ENCODE measurements around the gene RELN.
"Not testable (repeated sequence)": the region's sequence is repeated elsewhere in the genome, so short reads cannot be mapped to it uniquely, and the experiment has no call there.

RELN gene

DNA sequence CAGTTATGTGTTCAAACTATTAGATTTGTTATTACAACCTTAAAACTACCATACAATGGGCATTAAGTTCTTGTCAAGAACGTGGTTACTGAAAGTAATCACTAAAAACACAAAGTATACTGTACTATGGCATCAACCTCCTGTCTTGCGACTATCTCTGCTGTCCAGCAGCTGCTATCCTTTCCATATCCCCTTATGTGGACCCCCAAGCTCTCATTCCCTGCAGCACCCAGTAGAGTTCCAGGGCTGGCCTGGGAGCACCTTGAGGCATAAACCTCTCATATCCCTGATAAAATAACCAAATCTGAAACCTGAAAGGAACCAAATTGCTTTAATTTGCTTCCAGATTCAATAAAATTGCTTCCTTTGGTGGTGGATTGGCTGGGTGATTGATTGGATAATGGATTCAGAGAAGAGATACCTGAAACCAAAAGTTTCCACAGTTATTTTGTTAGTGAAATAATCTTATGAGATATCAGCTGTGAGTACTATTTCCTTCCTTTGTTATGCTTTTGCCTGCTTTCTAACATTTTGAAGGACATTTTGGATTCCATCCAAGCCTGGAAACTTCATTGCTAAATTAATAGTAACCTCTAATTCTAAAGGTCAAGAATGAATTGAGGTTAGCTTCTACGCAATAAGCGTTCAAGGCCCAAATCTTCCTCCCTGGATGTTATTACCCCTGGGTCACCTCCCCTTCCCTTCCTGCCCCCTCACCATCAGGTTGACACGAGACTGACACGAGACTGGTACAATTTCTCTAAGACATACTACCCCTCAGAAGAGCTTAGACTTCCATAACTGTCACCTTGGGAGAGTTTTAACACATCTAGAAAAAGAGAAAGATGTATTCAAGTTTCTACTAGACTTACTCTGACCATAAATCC is 48.8 kb downstream of the RELN start:
- DNase-seq, result no peak

GRCh38 chr7:103937680-103938079 is 51.8 kb downstream of the RELN start:
- DNase-seq, result no peak

GRCh38 chr7:103936558-103936957 is 52.9 kb downstream of the RELN start:
- DNase-seq, result no peak

DNA sequence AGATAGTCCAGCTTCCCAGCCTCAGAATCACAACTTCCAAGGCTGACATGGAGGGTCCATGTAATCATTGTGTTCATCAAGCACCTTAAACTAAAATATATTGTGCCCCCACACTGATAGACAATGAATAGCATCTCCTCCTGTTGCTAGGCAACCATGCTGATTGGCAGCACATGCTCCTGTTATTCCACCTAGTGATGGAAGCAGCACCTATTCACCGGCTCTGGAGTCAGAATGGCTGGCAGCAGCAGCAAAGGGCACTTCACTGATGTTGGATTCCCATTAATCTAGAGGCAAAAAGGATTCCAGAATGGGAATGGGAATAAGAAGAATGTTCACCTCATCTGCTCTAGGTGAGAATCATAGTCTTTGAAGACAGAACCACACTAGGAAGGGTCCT is 55.0 kb downstream of the RELN start:
- no peak for DNase-seq

DNA sequence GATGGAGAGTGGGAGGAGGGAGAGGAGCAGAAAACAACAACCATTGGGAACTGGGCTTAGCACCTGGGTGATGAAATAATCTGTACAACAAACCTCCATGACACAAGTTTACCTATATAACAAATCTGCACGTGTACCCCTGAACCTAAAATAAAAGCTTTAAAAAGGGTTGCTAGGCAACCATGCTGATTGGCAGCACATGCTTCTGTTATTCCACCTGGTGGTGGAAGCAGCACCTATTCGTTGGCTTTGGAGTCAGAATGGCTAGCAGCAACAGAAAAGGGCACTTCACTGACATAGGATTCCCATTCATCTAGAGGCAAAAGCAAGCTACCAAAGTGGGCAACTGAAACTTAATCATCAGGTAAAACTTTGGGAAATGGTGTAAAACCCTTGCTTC is 57.1 kb downstream of the RELN start:
- no peak for DNase-seq

GRCh38 chr7:103929901-103930311 is 59.6 kb downstream of the RELN start:
- no peak for DNase-seq

- no peak for DNase-seq
These were observed 60.9 kb downstream of the RELN start for GRCh38 chr7:103928581-103928980.

DNA sequence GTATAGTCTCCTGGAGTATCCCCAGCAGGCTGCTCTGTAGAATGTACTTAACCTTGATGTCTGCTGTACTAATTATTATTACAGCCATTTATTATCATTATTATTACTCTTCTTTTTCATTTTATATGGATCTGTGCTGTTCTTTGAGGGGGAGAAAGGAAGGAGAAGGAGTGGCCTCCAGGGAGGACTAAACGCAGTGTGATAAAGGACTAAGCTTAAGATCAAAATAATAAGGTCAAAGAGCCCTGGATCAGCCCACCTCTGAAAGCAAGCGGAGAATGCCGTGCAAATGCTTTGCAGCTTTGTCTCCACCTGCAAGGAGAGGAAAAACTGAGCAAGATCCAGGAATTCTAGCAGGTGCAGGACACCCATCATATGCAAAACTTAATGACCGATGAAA is 65.3 kb downstream of the RELN start:
- DNase-seq, result no peak

- DNase-seq, result no peak
These were observed 67.1 kb downstream of the RELN start for GRCh38 chr7:103922407-103922806.

DNA sequence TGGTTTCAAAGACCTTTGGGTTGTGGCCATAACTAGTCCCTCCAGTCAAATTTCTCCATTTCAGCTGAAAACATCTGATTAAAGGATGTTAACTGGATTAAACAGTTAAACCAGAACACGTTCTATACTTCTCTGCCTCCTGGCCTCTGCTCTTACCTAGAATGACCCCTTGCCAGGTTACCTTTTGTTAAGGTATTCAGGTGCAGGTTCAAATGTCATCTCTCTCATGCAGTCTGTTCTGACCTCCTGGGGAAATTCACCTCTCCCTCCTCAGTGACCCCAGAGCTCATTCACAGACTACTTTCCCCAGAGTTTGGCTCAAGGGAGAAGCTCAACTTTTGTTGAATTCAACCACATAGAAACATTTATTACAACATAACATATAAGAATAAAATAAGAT is 67.8 kb downstream of the RELN start:
- DNase-seq, result no peak

- DNase-seq, result no peak
These were observed 70.1 kb downstream of the RELN start for GRCh38 chr7:103919272-103919868.

- no peak for DNase-seq
These were observed 70.7 kb downstream of the RELN start for GRCh38 chr7:103918631-103919271.

GRCh38 chr7:103915680-103916357 is 73.6 kb downstream of the RELN start:
- DNase-seq, result no peak

DNA sequence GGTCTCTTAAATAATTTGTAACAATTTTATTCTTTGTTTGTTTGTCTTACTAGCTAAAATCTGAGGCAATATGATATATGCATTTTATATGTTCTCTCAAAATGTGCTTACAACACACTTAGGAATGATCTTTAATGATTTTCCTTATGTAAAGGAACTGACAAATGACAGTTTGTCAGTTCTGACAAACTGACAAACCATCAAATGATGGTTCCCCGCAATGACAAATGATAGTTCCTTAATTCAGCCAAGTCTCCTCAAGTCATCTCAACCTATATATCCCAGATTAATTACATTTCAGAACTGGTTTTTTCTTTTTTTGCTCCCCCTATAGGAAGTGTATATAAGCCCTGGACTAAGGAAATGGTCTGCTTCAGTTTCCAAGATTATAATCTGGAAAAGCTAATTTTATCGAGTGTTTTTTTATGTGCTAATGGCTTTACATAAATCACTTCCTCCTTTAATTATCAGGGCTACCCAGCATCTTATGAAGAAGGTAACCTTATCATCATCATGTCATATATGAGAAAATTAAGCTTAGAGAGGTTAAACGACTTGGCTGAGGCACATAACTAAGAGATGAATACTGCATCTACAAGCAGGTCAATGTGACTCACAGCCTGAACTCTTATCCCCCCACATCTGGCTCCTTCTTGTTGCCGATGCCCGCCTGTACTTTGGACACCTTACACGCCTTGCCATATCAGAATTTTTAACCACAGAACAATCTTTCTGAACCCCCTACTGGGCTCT is 75.1 kb downstream of the RELN start:
- no peak for DNase-seq

DNA sequence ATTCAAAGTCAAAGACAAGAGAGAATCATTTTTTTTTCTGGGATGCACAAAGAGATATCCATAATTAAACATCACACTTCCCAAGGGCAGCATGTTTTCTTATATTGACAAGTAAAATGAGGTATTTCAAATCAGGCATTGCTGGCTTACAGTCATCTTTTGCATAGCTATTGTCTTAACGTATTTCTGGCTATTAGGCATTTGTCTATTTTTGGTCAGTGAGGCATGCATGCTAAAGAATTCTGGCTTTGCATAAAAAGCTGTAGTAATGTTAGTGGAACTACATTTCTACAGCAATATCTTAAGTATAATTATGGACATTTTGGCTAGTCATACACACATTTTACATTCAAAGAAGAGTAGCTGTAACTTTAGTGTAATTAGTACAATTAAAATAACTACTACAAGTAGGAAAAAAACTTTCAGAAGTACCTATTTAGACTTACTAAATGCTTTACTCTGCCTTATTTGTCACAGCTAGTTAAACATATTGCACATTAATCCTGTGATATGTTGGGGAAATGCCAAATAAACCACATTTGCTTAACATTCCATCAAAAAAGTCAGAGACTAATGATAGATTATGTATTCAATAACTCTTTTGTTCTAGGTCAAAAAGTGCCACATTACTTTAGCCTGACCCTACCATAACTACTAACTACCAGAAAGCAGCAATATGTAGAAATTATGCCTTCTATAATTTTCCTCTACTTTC is 76.4 kb downstream of the RELN start:
- DNase-seq, result no peak

- DNase-seq, result not testable (repeated sequence)
These were observed 78.4 kb downstream of the RELN start for GRCh38 chr7:103911015-103911414.

DNA sequence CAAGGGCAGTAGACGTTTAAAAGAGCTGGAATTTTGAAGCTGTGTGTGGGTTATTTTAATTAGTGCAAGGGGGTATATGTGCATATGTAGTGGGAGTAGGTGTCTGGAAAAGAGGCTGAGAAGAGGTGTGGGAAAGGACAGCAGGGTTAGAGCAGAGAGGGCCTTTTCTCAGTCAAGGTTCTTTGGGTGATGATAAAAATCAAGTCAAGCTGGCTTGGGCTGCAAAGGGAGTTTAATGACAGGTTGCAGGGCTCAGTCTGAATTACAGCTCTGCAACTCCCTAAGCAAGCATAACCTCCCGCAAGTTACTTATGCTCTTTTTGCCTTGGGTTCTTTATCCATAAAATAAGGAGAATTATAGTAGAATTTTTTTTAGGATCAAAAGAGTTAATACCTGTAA is 83.5 kb downstream of the RELN start:
- DNase-seq, result no peak

DNA sequence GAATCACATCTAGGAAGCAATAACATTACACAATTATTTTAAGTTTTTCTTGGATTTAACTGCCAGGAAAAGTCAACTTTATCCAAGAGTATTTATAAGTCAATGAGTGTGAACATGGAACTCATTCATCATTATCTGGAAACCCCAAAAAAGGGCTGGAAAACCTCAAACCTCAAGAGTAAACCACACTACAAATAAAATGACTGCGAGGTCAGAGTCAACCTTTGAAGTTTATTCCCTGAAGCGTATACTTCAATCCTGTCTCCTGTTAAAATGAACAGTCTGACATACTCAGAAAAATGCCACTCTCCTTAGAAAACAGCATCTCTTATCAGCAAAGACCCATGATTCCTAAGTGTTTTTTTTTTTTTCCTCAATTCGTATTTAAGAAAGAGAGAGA is 86.5 kb downstream of the RELN start:
- no peak for DNase-seq

GRCh38 chr7:103896826-103897225 is 92.6 kb downstream of the RELN start:
- not testable (repeated sequence) for DNase-seq

- no peak for DNase-seq
These were observed 94.5 kb downstream of the RELN start for GRCh38 chr7:103894656-103895596.

GRCh38 chr7:103893350-103893749 is 96.1 kb downstream of the RELN start:
- no peak for DNase-seq

All from SIG-M5 (cell line).